Activated naive CD4-positive, alpha-beta T cell treated with anti-CD3 and anti-CD28 coated beads, Interleukin-2, amount 50 U/mL, for 24 hours (primary cell): ENCODE measurements around the gene IL6.

Source experiments
- H3K27ac Mint-ChIP-seq: one replicate; pipeline ENCODE4 v1.8.0; 2021; ENCODE audit warnings: mild to moderate bottlenecking, mixed read lengths
- H3K27me3 Mint-ChIP-seq: one replicate; pipeline ENCODE4 v1.8.0; 2021; ENCODE audit warnings: mixed read lengths
- H3K36me3 Mint-ChIP-seq: one replicate; pipeline ENCODE4 v1.8.0; 2021; ENCODE audit warnings: mixed read lengths
- H3K4me1 Mint-ChIP-seq: one replicate; pipeline ENCODE4 v1.8.0; 2021; ENCODE audit warnings: mixed read lengths
- H3K4me3 Mint-ChIP-seq: one replicate; pipeline ENCODE4 v1.8.0; 2021; ENCODE audit warnings: mild to moderate bottlenecking, mixed read lengths
- H3K9me3 Mint-ChIP-seq: one replicate; pipeline ENCODE4 v1.8.0; 2021; ENCODE audit warnings: mixed read lengths

Gene IL6

DNA sequence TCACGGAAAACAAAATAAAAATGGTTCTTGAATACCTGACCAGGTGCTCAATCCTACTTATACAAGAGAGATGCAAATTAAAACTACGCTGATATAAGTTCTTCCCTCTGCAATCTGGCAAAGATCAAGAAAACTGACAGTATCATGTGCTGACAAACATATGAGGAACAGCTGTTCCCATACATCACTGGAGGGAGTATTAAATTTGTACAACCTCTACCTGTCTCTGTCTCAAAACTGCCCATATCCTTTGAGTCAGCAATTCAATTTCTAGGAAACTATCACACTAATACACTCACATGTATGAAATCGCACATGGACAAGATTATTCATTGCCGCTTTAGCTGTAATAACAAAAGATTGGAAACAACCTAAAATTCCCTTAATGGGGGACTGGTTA lies 11.0 kb upstream of the IL6 start:
- H3K27ac Mint-ChIP-seq, result no peak overlapping the region
- H3K9me3 Mint-ChIP-seq, result no peaks in the 10 kb centered on the region
- no peak overlapping the region for H3K4me3 Mint-ChIP-seq
- H3K4me1 Mint-ChIP-seq, result no peaks in the 10 kb centered on the region
- no peaks in the 10 kb centered on the region for H3K36me3 Mint-ChIP-seq
- no peaks in the 10 kb centered on the region for H3K27me3 Mint-ChIP-seq

DNA sequence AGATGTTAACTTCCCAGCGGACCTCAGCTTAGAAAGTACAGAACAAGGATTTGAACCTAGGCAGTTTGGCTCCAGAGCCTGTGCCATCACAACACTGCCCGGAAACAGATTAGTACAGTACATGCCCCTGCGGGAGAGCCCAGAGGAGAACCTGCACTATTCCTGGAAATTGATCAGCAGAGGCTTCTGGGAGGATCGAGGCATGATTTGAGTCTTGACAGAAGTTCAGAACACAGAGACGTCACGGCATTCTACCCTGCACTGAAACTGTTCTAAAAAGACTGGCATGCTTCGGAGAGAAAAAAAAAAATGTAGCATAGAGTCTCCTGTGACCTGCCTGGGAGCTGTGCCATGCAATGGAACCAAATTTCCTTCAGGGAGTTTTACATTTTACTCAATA lies 9.2 kb upstream of the IL6 start:
- H3K4me1 Mint-ChIP-seq, result no peaks in the 10 kb centered on the region
- H3K4me3 Mint-ChIP-seq, result no peak overlapping the region
- no peaks in the 10 kb centered on the region for H3K9me3 Mint-ChIP-seq
- no peaks in the 10 kb centered on the region for H3K36me3 Mint-ChIP-seq
- no peaks in the 10 kb centered on the region for H3K27me3 Mint-ChIP-seq
- no peak overlapping the region for H3K27ac Mint-ChIP-seq

DNA sequence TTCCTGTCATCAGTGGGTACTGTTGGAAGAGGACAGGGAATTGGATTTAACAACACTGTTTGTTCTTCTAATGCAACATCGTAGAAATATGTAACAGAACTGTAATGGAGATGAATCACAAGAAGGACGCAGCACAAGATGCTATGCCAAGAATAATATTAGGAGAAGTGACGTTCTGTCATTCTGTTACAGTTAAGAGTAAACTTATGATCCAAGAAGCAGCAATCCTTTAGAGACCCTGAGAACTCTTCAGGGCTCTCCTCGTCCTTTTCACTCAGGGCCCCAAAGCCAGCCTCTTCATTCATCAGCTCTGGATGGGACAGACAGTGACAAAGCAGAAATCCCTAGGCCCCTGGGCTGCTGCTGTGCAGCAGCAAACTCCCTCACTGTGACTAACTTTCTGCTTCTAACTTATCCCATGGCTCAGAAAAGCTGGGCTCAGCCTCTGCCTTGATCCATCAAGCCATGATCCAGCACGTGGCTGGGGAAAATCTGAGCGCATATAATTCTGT lies 8.7 kb upstream of the IL6 start:
- no peaks in the 10 kb centered on the region for H3K9me3 Mint-ChIP-seq
- no peak overlapping the region for H3K4me3 Mint-ChIP-seq
- H3K4me1 Mint-ChIP-seq, result no peaks in the 10 kb centered on the region
- H3K27me3 Mint-ChIP-seq, result no peaks in the 10 kb centered on the region
- no peaks in the 10 kb centered on the region for H3K36me3 Mint-ChIP-seq
- no peak overlapping the region for H3K27ac Mint-ChIP-seq

DNA sequence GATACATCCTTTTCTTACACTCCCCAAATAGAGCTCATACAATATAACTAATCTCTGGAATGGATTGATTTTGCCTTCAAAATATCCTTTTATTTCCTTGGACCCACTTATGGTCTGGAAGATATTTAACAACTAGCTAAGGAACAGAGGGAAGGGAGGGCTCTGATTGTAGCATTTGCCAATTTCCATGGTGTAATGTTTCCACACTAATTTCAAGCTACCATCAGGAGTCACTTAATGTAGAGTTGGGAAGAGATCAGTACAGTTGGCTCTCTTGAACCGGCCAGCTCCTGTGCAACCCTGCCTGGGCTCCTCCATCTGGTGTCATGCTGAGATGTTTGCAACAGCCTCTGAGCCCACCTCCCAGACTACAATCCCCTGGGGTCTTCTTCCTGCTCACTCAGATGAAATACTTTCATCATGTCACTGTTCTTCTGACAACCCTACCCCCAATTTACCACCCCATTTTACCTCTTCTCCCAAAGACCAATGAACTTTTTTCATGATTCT lies 8.0 kb upstream of the IL6 start:
- H3K27me3 Mint-ChIP-seq, result no peaks in the 10 kb centered on the region

DNA sequence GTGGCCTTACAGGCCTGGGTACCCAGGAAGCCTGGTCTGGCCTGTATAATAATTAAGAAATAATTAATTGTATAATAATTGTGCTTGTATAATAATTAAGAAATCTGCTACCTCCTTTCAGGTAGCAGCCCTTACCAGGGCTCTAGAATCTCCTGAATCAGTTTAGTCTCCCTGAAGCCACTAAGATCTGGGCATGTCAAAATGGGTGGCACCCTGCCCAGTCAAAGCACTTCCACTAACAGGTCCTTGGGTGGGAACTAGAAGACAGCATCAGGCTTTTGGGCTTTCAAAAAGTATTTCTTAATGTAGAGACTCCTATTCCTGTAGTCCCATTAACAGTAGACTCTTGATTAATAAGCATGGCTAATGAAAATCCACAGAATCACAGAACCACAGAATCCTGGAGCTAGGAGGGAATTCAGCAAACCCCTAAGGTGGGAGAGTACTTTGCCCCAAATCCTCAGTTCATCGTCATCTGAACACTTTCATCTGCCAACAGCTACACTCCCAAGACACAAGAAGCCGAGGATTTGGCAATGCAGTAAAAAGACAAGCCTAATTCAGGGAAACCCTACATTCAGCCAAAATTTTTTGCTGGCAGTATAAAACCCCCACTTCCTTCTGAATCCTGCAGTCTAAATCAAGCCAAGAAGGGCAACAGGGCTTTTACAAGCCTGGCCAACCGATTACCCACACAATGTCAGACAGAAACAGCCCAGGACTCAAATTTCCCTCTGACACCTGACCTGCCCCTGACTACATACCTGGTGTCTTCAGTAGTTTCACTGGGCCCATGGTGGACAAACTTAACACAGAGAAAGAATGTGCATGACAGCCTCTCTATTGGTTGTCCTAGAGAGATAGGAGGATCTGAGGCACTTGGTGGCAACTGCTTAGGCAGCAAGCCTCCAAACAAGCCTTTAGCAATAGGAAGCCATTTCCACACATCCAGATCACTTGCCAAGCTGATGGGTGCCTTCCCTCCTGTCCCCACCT lies 5.9 kb upstream of the IL6 start:
- no peak overlapping the region for H3K27ac Mint-ChIP-seq
- H3K9me3 Mint-ChIP-seq, result no peaks in the 10 kb centered on the region
- no peak overlapping the region for H3K4me3 Mint-ChIP-seq
- peaks cover 4% of the 10 kb centered on the region for H3K4me1 Mint-ChIP-seq
- H3K36me3 Mint-ChIP-seq, result no peaks in the 10 kb centered on the region
- H3K27me3 Mint-ChIP-seq, result no peaks in the 10 kb centered on the region

More for the DNA sequence above, 8.0 kb upstream of the IL6 start:
- Mint-ChIP-seq H3K36me3 (no peaks in the 10 kb centered on the region), H3K4me1 (no peaks in the 10 kb centered on the region), H3K9me3 (no peaks in the 10 kb centered on the region), H3K4me3 (no peak overlapping the region), H3K27ac (peak overlapping the region; percentile 5)

DNA sequence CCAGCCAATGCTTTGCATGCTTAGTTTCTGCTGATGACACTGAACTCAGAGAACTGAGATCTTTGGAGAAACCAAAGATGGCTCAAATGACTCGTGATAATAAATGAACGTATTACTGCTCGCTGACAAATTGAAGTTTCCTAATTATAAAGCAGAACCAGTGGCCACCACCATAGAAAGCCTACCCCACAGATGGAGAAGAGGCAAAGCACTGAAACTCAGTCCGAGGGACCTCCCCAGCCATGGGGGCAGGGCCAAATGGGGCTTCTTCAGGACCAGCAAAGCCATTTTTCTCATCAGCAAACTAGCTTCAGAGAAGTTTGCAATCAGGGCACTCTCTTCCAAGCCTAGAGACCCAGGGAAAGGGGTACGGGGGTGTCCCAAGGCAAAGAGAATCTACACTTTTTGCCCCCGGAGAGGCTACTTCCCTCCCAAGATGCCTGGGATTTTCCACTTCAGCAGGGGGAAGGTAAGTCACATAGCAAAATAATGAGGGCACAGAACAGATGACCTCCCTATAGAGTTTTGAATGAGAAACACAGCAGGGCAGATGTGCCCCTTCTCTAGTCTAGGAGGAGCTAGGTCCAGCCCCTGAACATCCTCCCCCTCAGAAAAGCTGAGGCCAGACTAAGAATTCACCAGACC lies 4.3 kb upstream of the IL6 start:
- no peaks in the 10 kb centered on the region for H3K36me3 Mint-ChIP-seq
- H3K27me3 Mint-ChIP-seq, result peaks cover 2% of the 10 kb centered on the region
- H3K4me3 Mint-ChIP-seq, result no peak overlapping the region
- H3K4me1 Mint-ChIP-seq, result peaks cover 14% of the 10 kb centered on the region
- no peak overlapping the region for H3K27ac Mint-ChIP-seq
- no peaks in the 10 kb centered on the region for H3K9me3 Mint-ChIP-seq

DNA sequence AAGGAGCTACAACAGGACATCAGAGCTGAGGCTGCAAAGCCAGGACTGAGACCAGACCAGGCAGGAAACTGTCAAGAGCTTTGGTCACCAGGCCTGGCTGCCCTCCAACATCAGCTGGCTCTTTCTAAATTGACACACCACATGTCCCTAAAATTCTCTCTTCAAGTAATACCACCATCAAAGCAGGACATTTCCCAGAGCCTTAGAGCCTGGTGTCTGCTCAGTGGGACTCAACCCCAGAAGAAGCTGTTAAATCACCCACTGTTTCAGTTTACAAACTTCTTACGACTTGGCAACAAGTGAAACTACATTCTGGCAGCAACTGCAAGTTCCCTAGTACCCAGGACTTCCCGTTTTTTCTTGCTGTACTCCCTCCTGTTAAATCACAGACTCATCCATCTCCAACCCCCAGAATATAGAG lies 3.8 kb upstream of the IL6 start:
- Mint-ChIP-seq H3K27me3 (peaks cover 2% of the 10 kb centered on the region), H3K4me3 (no peak overlapping the region), H3K9me3 (no peaks in the 10 kb centered on the region), H3K27ac (no peak overlapping the region), H3K36me3 (no peaks in the 10 kb centered on the region), H3K4me1 (peaks cover 14% of the 10 kb centered on the region)

DNA sequence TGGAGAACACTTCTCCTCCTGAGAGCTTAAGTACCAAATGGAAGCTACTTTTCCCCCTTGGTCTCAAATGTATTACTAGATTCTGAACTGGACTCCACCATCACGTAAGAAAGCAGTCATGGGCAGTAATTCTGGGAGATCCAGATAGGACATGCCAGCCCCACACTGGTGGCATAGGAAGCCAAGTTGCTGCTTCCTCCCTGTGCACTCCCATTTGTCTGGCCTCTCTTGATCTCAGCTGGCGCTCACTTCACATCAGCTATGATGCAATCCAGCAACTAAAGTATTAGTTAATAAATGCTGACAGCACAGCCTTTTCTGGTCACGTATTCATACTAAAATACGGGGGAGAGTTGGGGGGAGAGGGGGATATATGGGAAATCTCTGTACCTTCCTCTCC lies 3.4 kb upstream of the IL6 start:
- Mint-ChIP-seq H3K27me3 (peaks cover 2% of the 10 kb centered on the region), H3K9me3 (no peaks in the 10 kb centered on the region), H3K4me1 (peaks cover 14% of the 10 kb centered on the region), H3K36me3 (no peaks in the 10 kb centered on the region), H3K4me3 (no peak overlapping the region), H3K27ac (no peak overlapping the region)

DNA sequence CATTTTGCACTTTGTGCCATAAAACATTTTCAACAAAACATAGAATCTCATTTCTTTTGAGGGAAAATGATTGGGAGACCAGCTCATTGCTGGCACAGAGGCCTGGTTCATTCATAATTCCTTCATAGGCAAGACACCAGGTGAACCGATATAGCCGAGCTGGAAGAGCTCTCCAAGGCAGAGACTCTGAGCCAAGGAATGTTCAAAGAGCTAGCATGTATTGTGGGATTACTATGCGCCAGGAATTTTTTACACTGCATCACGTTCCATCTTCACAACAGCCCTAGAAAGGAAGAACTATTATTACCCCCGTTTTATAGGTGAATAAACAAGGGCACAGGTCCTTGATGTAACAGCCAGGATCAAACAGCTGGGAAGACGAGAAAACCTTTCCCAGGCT lies 2.1 kb upstream of the IL6 start:
- H3K4me1 Mint-ChIP-seq, result peaks cover 14% of the 10 kb centered on the region
- no peaks in the 10 kb centered on the region for H3K9me3 Mint-ChIP-seq
- no peak overlapping the region for H3K27ac Mint-ChIP-seq
- H3K27me3 Mint-ChIP-seq, result peaks cover 3% of the 10 kb centered on the region
- no peaks in the 10 kb centered on the region for H3K36me3 Mint-ChIP-seq
- no peak overlapping the region for H3K4me3 Mint-ChIP-seq

DNA sequence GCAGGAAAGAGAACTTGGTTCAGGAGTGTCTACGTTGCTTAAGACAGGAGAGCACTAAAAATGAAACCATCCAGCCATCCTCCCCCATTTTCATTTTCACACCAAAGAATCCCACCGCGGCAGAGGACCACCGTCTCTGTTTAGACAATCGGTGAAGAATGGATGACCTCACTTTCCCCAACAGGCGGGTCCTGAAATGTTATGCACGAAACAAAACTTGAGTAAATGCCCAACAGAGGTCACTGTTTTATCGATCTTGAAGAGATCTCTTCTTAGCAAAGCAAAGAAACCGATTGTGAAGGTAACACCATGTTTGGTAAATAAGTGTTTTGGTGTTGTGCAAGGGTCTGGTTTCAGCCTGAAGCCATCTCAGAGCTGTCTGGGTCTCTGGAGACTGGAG lies 1.4 kb upstream of the IL6 start:
- no peaks in the 10 kb centered on the region for H3K9me3 Mint-ChIP-seq
- H3K27me3 Mint-ChIP-seq, result peaks cover 3% of the 10 kb centered on the region
- H3K4me1 Mint-ChIP-seq, result peaks cover 14% of the 10 kb centered on the region
- no peaks in the 10 kb centered on the region for H3K36me3 Mint-ChIP-seq
- no peak overlapping the region for H3K27ac Mint-ChIP-seq
- H3K4me3 Mint-ChIP-seq, result no peak overlapping the region

DNA sequence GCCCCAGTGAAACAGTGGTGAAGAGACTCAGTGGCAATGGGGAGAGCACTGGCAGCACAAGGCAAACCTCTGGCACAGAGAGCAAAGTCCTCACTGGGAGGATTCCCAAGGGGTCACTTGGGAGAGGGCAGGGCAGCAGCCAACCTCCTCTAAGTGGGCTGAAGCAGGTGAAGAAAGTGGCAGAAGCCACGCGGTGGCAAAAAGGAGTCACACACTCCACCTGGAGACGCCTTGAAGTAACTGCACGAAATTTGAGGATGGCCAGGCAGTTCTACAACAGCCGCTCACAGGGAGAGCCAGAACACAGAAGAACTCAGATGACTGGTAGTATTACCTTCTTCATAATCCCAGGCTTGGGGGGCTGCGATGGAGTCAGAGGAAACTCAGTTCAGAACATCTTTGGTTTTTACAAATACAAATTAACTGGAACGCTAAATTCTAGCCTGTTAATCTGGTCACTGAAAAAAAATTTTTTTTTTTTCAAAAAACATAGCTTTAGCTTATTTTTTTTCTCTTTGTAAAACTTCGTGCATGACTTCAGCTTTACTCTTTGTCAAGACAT lies 574 bp upstream of the IL6 start:
- Mint-ChIP-seq H3K36me3 (no peaks in the 10 kb centered on the region), H3K4me1 (peaks cover 18% of the 10 kb centered on the region), H3K27ac (peak overlapping the region; percentile 83), H3K9me3 (no peaks in the 10 kb centered on the region), H3K27me3 (peaks cover 3% of the 10 kb centered on the region), H3K4me3 (peak overlapping the region; percentile 78)

DNA sequence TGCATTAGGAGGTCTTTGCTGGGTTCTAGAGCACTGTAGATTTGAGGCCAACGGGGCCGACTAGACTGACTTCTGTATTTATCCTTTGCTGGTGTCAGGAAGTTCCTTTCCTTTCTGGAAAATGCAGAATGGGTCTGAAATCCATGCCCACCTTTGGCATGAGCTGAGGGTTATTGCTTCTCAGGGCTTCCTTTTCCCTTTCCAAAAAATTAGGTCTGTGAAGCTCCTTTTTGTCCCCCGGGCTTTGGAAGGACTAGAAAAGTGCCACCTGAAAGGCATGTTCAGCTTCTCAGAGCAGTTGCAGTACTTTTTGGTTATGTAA lies 675 bp downstream of the IL6 start:
- peak overlapping the region; percentile 39 for H3K4me3 Mint-ChIP-seq
- H3K9me3 Mint-ChIP-seq, result no peaks in the 10 kb centered on the region
- H3K27me3 Mint-ChIP-seq, result peaks cover 3% of the 10 kb centered on the region
- H3K27ac Mint-ChIP-seq, result no peak overlapping the region
- peaks cover 19% of the 10 kb centered on the region for H3K4me1 Mint-ChIP-seq
- no peaks in the 10 kb centered on the region for H3K36me3 Mint-ChIP-seq

DNA sequence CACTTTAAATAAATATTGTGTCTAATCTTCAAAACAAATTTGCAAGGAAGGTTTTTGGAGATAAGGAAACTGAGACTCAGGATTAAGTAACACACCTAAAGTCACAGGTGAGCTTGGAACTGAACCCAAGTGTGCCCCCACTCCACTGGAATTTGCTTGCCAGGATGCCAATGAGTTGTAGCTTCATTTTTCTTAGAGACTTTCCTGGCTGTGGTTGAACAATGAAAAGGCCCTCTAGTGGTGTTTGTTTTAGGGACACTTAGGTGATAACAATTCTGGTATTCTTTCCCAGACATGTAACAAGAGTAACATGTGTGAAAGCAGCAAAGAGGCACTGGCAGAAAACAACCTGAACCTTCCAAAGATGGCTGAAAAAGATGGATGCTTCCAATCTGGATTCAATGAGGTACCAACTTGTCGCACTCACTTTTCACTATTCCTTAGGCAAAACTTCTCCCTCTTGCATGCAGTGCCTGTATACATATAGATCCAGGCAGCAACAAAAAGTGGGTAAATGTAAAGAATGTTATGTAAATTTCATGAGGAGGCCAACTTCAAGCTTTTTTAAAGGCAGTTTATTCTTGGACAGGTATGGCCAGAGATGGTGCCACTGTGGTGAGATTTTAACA lies 1.5 kb downstream of the IL6 start:
- Mint-ChIP-seq H3K27me3 (peaks cover 3% of the 10 kb centered on the region), H3K4me3 (peak overlapping the region; percentile 36), H3K4me1 (peaks cover 19% of the 10 kb centered on the region), H3K9me3 (no peaks in the 10 kb centered on the region), H3K27ac (no peak overlapping the region), H3K36me3 (no peaks in the 10 kb centered on the region)

DNA sequence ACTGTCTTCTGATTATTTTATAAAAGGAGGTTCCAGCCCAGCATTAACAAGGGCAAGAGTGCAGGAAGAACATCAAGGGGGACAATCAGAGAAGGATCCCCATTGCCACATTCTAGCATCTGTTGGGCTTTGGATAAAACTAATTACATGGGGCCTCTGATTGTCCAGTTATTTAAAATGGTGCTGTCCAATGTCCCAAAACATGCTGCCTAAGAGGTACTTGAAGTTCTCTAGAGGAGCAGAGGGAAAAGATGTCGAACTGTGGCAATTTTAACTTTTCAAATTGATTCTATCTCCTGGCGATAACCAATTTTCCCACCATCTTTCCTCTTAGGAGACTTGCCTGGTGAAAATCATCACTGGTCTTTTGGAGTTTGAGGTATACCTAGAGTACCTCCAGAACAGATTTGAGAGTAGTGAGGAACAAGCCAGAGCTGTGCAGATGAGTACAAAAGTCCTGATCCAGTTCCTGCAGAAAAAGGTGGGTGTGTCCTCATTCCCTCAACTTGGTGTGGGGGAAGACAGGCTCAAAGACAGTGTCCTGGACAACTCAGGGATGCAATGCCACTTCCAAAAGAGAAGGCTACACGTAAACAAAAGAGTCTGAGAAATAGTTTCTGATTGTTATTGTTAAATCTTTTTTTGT lies 2.3 kb downstream of the IL6 start:
- H3K9me3 Mint-ChIP-seq, result no peaks in the 10 kb centered on the region
- H3K27me3 Mint-ChIP-seq, result peaks cover 5% of the 10 kb centered on the region
- H3K36me3 Mint-ChIP-seq, result no peaks in the 10 kb centered on the region
- H3K4me1 Mint-ChIP-seq, result peaks cover 19% of the 10 kb centered on the region
- H3K4me3 Mint-ChIP-seq, result no peak overlapping the region
- H3K27ac Mint-ChIP-seq, result no peak overlapping the region

DNA sequence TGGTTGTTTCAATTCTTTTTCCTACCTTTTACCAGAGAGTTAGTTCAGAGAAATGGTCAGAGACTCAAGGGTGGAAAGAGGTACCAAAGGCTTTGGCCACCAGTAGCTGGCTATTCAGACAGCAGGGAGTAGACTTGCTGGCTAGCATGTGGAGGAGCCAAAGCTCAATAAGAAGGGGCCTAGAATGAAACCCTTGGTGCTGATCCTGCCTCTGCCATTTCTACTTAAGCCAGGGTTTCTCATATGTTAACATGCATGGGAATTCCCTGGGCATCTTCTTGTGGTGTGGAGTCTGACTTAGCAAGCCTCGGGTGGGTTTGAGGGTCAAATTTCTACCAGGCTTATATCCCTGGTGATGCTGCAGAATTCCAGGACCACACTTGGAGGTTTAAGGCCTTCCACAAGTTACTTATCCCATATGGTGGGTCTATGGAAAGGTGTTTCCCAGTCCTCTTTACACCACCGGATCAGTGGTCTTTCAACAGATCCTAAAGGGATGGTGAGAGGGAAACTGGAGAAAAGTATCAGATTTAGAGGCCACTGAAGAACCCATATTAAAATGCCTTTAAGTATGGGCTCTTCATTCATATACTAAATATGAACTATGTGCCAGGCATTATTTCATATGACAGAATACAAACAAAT lies 3.2 kb downstream of the IL6 start:
- Mint-ChIP-seq H3K27me3 (peaks cover 8% of the 10 kb centered on the region), H3K27ac (no peak overlapping the region), H3K4me3 (no peak overlapping the region), H3K36me3 (no peaks in the 10 kb centered on the region), H3K4me1 (peaks cover 19% of the 10 kb centered on the region), H3K9me3 (no peaks in the 10 kb centered on the region)
